ENCODE data around the gene LSM14B. TPM values are rescaled to one million over a fixed set of nuclear protein-coding genes. Genes with fewer than 3 reads are reported as not detected.
"Not testable (repeated sequence)": the region's sequence is repeated elsewhere in the genome, so short reads cannot be mapped to it uniquely, and the experiment has no call there.

Gene LSM14B
- total RNA-seq, result 51.7 TPM
- long read RNA-seq, partial matches to known transcripts, result 1 of 2 reads
- long read RNA-seq, other reads (novel, unspliced or antisense), result 1 of 2 reads

- DNase-seq (peak; percentile 97), ATAC-seq (ENCODE audit: poor library complexity) (peak; percentile 90)
- intact Hi-C loops (cut with DNase I), result loop anchor here (5.0 kb wide), 1 partner anchor 55 kb away; the partner anchor contains the start of gene TAF4
Measured at GRCh38 chr20:62121776-62122653, at the start of gene LSM14B. Gene LSM14B (plus strand): TSS chr20:62122475. CDS start chr20:62122667, 192 bp downstream.

- ATAC-seq (ENCODE audit: poor library complexity) (no peak), DNase-seq (no peak)
- intact Hi-C loops (cut with DNase I), result no loop called here
Measured at GRCh38 chr20:62073323-62073722, 49.0 kb upstream of the LSM14B start.

- DNase-seq, result no peak
- no peak for ATAC-seq (ENCODE audit: poor library complexity)
- intact Hi-C loops (cut with DNase I), result no loop called here
Measured at GRCh38 chr20:62079166-62079565, 43.1 kb upstream of the LSM14B start.

- ATAC-seq (ENCODE audit: poor library complexity) (no peak), DNase-seq (no peak)
- intact Hi-C loops (cut with DNase I), result no loop called here
Measured at GRCh38 chr20:62080249-62080990, 41.9 kb upstream of the LSM14B start.

GRCh38 chr20:62083312-62083711, 39.0 kb upstream of the LSM14B start:
- DNase-seq (no peak), ATAC-seq (ENCODE audit: poor library complexity) (no peak)
- intact Hi-C loops (cut with DNase I), result no loop called here

GRCh38 chr20:62084224-62084623, 38.1 kb upstream of the LSM14B start:
- DNase-seq; intact Hi-C loops (cut with DNase I); ATAC-seq (ENCODE audit: poor library complexity): not testable (repeated sequence)

GRCh38 chr20:62085206-62085605, 37.1 kb upstream of the LSM14B start:
- ATAC-seq (ENCODE audit: poor library complexity) (no peak), DNase-seq (no peak)
- intact Hi-C loops (cut with DNase I), result no loop called here

GRCh38 chr20:62087227-62087626, 35.0 kb upstream of the LSM14B start:
- ATAC-seq (ENCODE audit: poor library complexity) (no peak), DNase-seq (no peak)

GRCh38 chr20:62087632-62088031, 34.6 kb upstream of the LSM14B start:
- intact Hi-C loops (cut with DNase I), result no loop called here
- no peak for DNase-seq
- no peak for ATAC-seq (ENCODE audit: poor library complexity)

More at GRCh38 chr20:62087227-62087626, 35.0 kb upstream of the LSM14B start:
- intact Hi-C loops (cut with DNase I), result no loop called here

GRCh38 chr20:62088258-62089127, 33.8 kb upstream of the LSM14B start:
- DNase-seq (no peak), ATAC-seq (ENCODE audit: poor library complexity) (no peak)
- intact Hi-C loops (cut with DNase I), result no loop called here

- ATAC-seq (ENCODE audit: poor library complexity), result no peak
- no peak for DNase-seq
- intact Hi-C loops (cut with DNase I), result no loop called here
Measured at GRCh38 chr20:62089393-62089792, 32.9 kb upstream of the LSM14B start.

GRCh38 chr20:62096421-62097380, 25.6 kb upstream of the LSM14B start:
- ATAC-seq (ENCODE audit: poor library complexity), result no peak

GRCh38 chr20:62097881-62098407, 24.3 kb upstream of the LSM14B start:
- intact Hi-C loops (cut with DNase I), result no loop called here
- ATAC-seq (ENCODE audit: poor library complexity), result no peak

More at GRCh38 chr20:62096421-62097380, 25.6 kb upstream of the LSM14B start:
- intact Hi-C loops (cut with DNase I), result no loop called here
- no peak for DNase-seq

GRCh38 chr20:62101078-62101477, 21.2 kb upstream of the LSM14B start:
- DNase-seq (no peak), ATAC-seq (ENCODE audit: poor library complexity) (no peak)
- intact Hi-C loops (cut with DNase I), result no loop called here

More at GRCh38 chr20:62097881-62098407, 24.3 kb upstream of the LSM14B start:
- DNase-seq, result no peak

- no peak for DNase-seq
- no peak for ATAC-seq (ENCODE audit: poor library complexity)
- intact Hi-C loops (cut with DNase I), result no loop called here
Measured at GRCh38 chr20:62103508-62104233, 18.6 kb upstream of the LSM14B start.

GRCh38 chr20:62104234-62104789, 18.0 kb upstream of the LSM14B start:
- ATAC-seq (ENCODE audit: poor library complexity), result no peak
- intact Hi-C loops (cut with DNase I), result no loop called here

More at GRCh38 chr20:62104234-62104789, 18.0 kb upstream of the LSM14B start:
- DNase-seq, result peak; percentile 12
